ENCODE data around the gene RBM17. TPM values are rescaled to one million over a fixed set of nuclear protein-coding genes. Genes with fewer than 3 reads are reported as not detected.

The RBM17 gene
- total RNA-seq, 1 experiment from 2014 or later, result 124 TPM

DNA sequence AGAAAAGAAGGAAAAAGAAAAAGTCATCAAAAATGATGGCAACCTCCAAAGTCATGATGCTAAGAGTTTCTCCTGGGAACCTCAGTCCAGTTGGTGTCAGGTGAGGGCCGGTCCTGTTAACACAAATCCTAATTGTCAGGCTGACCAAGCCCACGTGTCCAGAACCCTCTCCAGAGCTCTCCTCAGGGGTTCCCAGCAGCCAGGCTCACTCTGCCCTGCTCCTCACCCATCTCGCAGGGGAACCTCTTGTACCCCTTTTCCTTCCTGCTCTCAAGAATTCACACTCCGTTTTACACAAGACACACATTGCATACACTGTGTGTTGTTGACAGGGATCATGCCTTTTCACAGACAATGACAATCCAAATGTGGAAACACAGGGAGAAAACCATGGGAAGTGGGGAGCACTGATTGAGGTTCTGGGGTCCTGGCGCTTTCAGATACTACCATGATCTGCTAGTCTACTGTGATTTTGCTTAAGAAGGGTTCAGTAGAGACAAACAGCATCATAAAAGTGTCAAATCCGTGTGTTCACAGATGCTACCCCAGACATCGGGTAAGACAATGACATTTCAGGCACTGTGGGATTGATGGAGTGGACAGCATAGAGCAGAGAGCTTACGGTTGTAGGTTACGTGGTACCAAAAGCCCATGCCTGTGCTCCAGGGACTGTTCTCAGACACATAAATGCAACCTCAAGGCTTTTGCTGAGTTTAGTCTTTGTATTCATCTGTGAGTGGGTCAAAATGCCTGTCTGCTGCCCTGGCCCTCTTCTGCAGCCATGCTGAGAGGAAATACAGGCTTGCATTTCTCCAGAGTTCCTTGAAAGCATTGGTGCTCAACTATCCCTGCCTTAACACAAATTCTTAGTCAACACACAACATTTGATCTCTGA lies 42.7 kb upstream of the RBM17 start:
- Histone ChIP-seq H2BK20ac (ENCODE audit: low read depth, low read length, poor library complexity, severe bottlenecking) (no peak overlapping the region), H2AK5ac (ENCODE audit: insufficient read length, low read length) (no peak overlapping the region), H3T11ph (ENCODE audit: low read length) (no peak overlapping the region), H4K20me1 (ENCODE audit: control insufficient read depth, insufficient read depth, insufficient read length) (no peaks in the 10 kb centered on the region), H2BK12ac (ENCODE audit: insufficient read length, low read depth, low read length) (no peak overlapping the region), H2AFZ (ENCODE audit: low read length) (no peak overlapping the region), H2BK15ac (ENCODE audit: low read depth, low read length) (no peak overlapping the region), H3K4me1 (ENCODE audit: insufficient read depth, low read length) (no peaks in the 10 kb centered on the region), H3K79me1 (ENCODE audit: insufficient read depth, low read depth, low read length, poor library complexity, severe bottlenecking) (no peaks in the 10 kb centered on the region), H2BK120ac (ENCODE audit: low read depth, low read length, poor library complexity, severe bottlenecking) (no peak overlapping the region), H4K5ac (ENCODE audit: insufficient read length, low read depth, low read length) (no peak overlapping the region), H3K14ac (ENCODE audit: insufficient read depth, low read length) (no peak overlapping the region), H3K9me3 (ENCODE audit: control insufficient read depth, low read depth, low read length) (no peaks in the 10 kb centered on the region), H3K4me2 (ENCODE audit: insufficient read depth, insufficient read length, low read length) (no peak overlapping the region), H4K8ac (replicated peaks; ENCODE audit: insufficient read length, low read depth, low read length) (no peak overlapping the region), H3K9ac (ENCODE audit: extremely low read depth, insufficient read length, low read length) (no peak overlapping the region), H3K4ac (ENCODE audit: low read depth, low read length) (no peak overlapping the region), H3K79me2 (ENCODE audit: insufficient read depth, low read length) (no peaks in the 10 kb centered on the region), H3K27ac (ENCODE audit: insufficient read length, low read depth, low read length) (no peak overlapping the region), H3K23ac (ENCODE audit: insufficient read length, low read depth, low read length) (no peak overlapping the region), H3K56ac (ENCODE audit: insufficient read length, low read depth, low read length) (no peak overlapping the region), H3K27me3 (ENCODE audit: insufficient read depth, low read length) (no peaks in the 10 kb centered on the region), H2BK5ac (ENCODE audit: insufficient read length, low read length) (no peak overlapping the region), H4K91ac (ENCODE audit: insufficient read length, low read depth, low read length) (no peak overlapping the region), H3K23me2 (ENCODE audit: insufficient read length, low read depth, low read length, poor library complexity, severe bottlenecking) (no peaks in the 10 kb centered on the region), H3K18ac (ENCODE audit: insufficient read length, low read depth, low read length) (no peak overlapping the region)
- no peaks in the 10 kb centered on the region; a peak in 1 of 5 replicates for H3K9me3 Mint-ChIP-seq
- no peak overlapping the region for H3K4me3 Mint-ChIP-seq
- DNase-seq, result no peak
- TF ChIP-seq, protein P1, sequence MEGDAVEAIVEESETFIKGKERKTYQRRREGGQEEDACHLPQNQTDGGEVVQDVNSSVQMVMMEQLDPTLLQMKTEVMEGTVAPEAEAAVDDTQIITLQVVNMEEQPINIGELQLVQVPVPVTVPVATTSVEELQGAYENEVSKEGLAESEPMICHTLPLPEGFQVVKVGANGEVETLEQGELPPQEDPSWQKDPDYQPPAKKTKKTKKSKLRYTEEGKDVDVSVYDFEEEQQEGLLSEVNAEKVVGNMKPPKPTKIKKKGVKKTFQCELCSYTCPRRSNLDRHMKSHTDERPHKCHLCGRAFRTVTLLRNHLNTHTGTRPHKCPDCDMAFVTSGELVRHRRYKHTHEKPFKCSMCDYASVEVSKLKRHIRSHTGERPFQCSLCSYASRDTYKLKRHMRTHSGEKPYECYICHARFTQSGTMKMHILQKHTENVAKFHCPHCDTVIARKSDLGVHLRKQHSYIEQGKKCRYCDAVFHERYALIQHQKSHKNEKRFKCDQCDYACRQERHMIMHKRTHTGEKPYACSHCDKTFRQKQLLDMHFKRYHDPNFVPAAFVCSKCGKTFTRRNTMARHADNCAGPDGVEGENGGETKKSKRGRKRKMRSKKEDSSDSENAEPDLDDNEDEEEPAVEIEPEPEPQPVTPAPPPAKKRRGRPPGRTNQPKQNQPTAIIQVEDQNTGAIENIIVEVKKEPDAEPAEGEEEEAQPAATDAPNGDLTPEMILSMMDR (conservative IDR thresholded peaks at IDR 0.05), result no peak
- H3K36me3 Mint-ChIP-seq (ENCODE audit: insufficient read depth in 1 of 3, low read depth in 3 of 3), result no peaks in the 10 kb centered on the region
- peaks cover 13% of the 10 kb centered on the region for H3K27me3 Mint-ChIP-seq (ENCODE audit: low read depth)
- peaks cover 5 to 10% of the 10 kb centered on the region in 2 experiments; a peak in 3 of 4 replicates for H3K4me1 Mint-ChIP-seq
- WGBS (ENCODE audit: extremely low coverage, insufficient read length, low lambda C conversion rate), result no CpG with 5 or more reads among the region's 9 CpGs
- H3K27ac Mint-ChIP-seq, result no peak overlapping the region; a peak in 1 of 7 replicates
